ENCODE measurements around the gene DNAH17.

Gene DNAH17

DNA sequence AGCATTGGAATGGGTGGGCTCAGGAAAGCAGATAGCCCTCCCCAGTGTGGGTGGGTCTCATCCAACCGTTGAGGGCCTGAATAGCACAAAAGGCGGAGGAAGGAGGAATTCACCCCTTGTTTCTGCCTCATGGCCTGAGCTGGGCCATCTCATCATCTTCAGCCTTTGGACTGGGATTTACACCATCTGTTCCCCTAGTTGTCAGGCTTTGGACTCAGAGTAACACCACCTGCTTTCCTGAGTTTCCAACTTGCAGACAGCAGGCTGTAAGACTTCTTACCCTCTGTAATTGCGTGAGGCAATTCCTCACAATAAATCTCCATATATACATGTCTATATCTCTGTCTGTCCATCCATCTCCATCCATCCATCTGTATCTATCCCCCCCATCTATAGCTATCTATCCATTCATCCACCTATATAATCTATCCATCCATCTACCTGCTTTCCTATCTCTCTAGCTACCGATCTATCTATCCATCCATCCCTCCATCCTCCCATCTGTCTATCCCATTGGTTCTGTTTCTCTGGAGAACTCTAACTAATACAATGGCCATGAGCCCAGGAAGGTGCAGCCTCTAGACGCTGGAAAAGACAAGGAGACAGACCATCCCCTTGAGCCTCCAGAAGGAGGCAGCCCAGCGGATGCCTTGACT, 21.3 kb downstream of the DNAH17 start (continued):
- TF ChIP-seq MEIS1 (CRISPR knock-in tag; IDR thresholded peaks at IDR 0.05; ENCODE audit: borderline replicate concordance), result no peak
- TF ChIP-seq GLI2 (tag by site-specific recombination; IDR thresholded peaks at IDR 0.05; ENCODE audit: borderline replicate concordance, low read depth), result no peak
- TF ChIP-seq, protein P1, sequence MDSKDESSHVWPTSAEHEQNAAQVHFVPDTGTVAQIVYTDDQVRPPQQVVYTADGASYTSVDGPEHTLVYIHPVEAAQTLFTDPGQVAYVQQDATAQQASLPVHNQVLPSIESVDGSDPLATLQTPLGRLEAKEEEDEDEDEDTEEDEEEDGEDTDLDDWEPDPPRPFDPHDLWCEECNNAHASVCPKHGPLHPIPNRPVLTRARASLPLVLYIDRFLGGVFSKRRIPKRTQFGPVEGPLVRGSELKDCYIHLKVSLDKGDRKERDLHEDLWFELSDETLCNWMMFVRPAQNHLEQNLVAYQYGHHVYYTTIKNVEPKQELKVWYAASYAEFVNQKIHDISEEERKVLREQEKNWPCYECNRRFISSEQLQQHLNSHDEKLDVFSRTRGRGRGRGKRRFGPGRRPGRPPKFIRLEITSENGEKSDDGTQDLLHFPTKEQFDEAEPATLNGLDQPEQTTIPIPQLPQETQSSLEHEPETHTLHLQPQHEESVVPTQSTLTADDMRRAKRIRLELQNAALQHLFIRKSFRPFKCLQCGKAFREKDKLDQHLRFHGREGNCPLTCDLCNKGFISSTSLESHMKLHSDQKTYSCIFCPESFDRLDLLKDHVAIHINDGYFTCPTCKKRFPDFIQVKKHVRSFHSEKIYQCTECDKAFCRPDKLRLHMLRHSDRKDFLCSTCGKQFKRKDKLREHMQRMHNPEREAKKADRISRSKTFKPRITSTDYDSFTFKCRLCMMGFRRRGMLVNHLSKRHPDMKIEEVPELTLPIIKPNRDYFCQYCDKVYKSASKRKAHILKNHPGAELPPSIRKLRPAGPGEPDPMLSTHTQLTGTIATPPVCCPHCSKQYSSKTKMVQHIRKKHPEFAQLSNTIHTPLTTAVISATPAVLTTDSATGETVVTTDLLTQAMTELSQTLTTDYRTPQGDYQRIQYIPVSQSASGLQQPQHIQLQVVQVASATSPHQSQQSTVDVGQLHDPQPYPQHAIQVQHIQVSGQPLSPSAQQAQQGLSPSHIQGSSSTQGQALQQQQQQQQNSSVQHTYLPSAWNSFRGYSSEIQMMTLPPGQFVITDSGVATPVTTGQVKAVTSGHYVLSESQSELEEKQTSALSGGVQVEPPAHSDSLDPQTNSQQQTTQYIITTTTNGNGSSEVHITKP (tag by site-specific recombination; IDR thresholded peaks at IDR 0.05), result peak; percentile 42
- 0 out of 2 replicates have a peak, but pooled peaks have one; percentile 2 for TF ChIP-seq ZNF362 (tag by site-specific recombination; IDR thresholded peaks at IDR 0.05)
- no peak for TF ChIP-seq TRIM28 (IDR thresholded peaks at IDR 0.05; ENCODE audit: borderline replicate concordance, low read length)
- no peak for TF ChIP-seq ZNF133 (tag by site-specific recombination; IDR thresholded peaks at IDR 0.05)
- no peak for TF ChIP-seq RBAK (tag by site-specific recombination; IDR thresholded peaks at IDR 0.05)
- no peak for TF ChIP-seq ZSCAN16 (tag by site-specific recombination; IDR thresholded peaks at IDR 0.05)
- TF ChIP-seq ZNF423 (tag by site-specific recombination; IDR thresholded peaks at IDR 0.05), result no peak
- no peak for TF ChIP-seq ZBTB6 (tag by site-specific recombination; IDR thresholded peaks at IDR 0.05)

GRCh38 chr17:78550464-78550863, 26.7 kb downstream of the DNAH17 start:
- Histone ChIP-seq H3K9me3 (ENCODE audit: control insufficient read depth, insufficient read depth, low read depth, low read length) (no peaks in the 10 kb centered on the region), H3K27ac (ENCODE audit: extremely low read depth, low read depth, low read length) (no peak overlapping the region), H3K4me3 (ENCODE audit: low read depth, low read length) (no peak overlapping the region), H3K36me3 (ENCODE audit: control insufficient read depth in 2 of 2, insufficient read depth in 1 of 2, low read length in 2 of 2) (no peaks in the 10 kb centered on the region), H3K4me1 (ENCODE audit: control insufficient read depth, insufficient read depth, low read length) (no peaks in the 10 kb centered on the region)
- ChIA-PET CTCF (no interaction called here), POLR2A (no interaction called here)
- TF ChIP-seq, protein P2, sequence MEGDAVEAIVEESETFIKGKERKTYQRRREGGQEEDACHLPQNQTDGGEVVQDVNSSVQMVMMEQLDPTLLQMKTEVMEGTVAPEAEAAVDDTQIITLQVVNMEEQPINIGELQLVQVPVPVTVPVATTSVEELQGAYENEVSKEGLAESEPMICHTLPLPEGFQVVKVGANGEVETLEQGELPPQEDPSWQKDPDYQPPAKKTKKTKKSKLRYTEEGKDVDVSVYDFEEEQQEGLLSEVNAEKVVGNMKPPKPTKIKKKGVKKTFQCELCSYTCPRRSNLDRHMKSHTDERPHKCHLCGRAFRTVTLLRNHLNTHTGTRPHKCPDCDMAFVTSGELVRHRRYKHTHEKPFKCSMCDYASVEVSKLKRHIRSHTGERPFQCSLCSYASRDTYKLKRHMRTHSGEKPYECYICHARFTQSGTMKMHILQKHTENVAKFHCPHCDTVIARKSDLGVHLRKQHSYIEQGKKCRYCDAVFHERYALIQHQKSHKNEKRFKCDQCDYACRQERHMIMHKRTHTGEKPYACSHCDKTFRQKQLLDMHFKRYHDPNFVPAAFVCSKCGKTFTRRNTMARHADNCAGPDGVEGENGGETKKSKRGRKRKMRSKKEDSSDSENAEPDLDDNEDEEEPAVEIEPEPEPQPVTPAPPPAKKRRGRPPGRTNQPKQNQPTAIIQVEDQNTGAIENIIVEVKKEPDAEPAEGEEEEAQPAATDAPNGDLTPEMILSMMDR (tag by site-specific recombination; IDR thresholded peaks at IDR 0.05), result no peak
- TF ChIP-seq ZNF548 (tag by site-specific recombination; IDR thresholded peaks at IDR 0.05), result peak; percentile 95

- Histone ChIP-seq H3K4me3 (ENCODE audit: low read depth, low read length) (no peak overlapping the region), H3K4me1 (ENCODE audit: control insufficient read depth, insufficient read depth, low read length) (no peaks in the 10 kb centered on the region), H3K36me3 (ENCODE audit: control insufficient read depth in 2 of 2, insufficient read depth in 1 of 2, low read length in 2 of 2) (no peaks in the 10 kb centered on the region), H3K9me3 (ENCODE audit: control insufficient read depth, insufficient read depth, low read depth, low read length) (no peaks in the 10 kb centered on the region), H3K27ac (ENCODE audit: extremely low read depth, low read depth, low read length) (no peak overlapping the region)
- POLR2A ChIA-PET, result interaction anchor here (0.6 kb wide), 1 partner anchor 327 kb away, joined by 5 read pairs; no protein-coding TSS in a partner anchor
- CTCF ChIA-PET, result no interaction called here
- TF ChIP-seq ZEB2 (tag by site-specific recombination; IDR thresholded peaks at IDR 0.05) (no peak), RBAK (tag by site-specific recombination; IDR thresholded peaks at IDR 0.05) (no peak), ZNF561 (tag by site-specific recombination; IDR thresholded peaks at IDR 0.05; ENCODE audit: borderline replicate concordance) (no peak), ZNF140 (tag by site-specific recombination; IDR thresholded peaks at IDR 0.05) (no peak), ZBTB8A (tag by site-specific recombination; IDR thresholded peaks at IDR 0.05) (no peak), ZNF169 (tag by site-specific recombination; IDR thresholded peaks at IDR 0.05) (no peak)
- TF ChIP-seq, protein P3, sequence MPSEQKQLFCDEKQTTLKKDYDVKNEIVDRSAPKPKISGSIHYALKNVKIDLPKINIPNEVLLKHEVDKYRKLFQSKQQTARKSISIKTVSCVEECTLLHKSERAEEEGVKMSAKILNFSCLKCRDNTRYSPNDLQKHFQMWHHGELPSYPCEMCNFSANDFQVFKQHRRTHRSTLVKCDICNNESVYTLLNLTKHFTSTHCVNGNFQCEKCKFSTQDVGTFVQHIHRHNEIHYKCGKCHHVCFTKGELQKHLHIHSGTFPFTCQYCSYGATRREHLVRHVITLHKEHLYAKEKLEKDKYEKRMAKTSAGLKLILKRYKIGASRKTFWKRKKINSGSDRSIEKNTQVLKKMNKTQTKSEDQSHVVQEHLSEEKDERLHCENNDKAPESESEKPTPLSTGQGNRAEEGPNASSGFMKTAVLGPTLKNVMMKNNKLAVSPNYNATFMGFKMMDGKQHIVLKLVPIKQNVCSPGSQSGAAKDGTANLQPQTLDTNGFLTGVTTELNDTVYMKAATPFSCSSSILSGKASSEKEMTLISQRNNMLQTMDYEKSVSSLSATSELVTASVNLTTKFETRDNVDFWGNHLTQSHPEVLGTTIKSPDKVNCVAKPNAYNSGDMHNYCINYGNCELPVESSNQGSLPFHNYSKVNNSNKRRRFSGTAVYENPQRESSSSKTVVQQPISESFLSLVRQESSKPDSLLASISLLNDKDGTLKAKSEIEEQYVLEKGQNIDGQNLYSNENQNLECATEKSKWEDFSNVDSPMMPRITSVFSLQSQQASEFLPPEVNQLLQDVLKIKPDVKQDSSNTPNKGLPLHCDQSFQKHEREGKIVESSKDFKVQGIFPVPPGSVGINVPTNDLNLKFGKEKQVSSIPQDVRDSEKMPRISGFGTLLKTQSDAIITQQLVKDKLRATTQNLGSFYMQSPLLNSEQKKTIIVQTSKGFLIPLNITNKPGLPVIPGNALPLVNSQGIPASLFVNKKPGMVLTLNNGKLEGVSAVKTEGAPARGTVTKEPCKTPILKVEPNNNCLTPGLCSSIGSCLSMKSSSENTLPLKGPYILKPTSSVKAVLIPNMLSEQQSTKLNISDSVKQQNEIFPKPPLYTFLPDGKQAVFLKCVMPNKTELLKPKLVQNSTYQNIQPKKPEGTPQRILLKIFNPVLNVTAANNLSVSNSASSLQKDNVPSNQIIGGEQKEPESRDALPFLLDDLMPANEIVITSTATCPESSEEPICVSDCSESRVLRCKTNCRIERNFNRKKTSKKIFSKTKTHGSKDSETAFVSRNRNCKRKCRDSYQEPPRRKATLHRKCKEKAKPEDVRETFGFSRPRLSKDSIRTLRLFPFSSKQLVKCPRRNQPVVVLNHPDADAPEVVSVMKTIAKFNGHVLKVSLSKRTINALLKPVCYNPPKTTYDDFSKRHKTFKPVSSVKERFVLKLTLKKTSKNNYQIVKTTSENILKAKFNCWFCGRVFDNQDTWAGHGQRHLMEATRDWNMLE (tag by site-specific recombination; conservative IDR thresholded peaks at IDR 0.05; ENCODE audit: low read depth), result no peak
Observed at GRCh38 chr17:78548725-78549124, 28.5 kb downstream of the DNAH17 start.

Data from HEK293 (cell line).